Measurements from ENCODE around the gene KRTAP13-4.

The KRTAP13-4 gene, protein sequence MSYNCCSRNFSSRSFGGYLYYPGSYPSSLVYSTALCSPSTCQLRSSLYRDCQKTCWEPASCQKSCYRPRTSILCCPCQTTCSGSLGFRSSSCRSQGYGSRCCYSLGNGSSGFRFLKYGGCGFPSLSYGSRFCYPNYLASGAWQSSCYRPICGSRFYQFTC

GRCh38 chr21:30430170-30430655 lies at the start of gene KRTAP13-4:
Gene KRTAP13-4, plus strand, starts transcription at chr21:30430220. Its CDS starts 56 bp downstream, at chr21:30430276.
- DNase-seq, result no peak

GRCh38 chr21:30382201-30382600 lies 47.8 kb upstream of the KRTAP13-4 start:
- DNase-seq, result no peak

DNA sequence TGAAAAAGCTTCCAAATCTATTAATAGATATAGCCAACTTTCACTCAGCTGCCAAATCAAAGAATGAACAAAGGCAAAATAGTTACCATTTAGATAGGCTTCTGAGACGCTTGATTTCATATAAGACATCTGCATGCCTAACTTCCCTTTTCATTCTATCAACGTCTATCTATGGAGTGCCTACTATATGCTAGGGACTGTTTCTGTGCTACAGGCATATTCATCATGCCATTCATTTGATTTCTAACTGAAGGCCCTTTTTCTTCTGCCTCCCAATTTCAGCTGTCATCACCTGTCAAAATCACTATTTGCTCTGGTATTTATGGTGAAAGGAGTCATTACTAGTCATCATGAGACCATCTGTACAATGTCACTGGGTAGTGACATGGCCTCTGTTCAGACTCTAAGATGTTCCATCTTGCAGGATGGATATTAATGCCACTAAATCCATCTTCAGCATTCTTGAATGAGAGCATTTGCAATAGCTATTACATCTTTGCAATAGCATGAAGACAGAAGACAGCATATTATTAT lies 38.5 kb upstream of the KRTAP13-4 start:
- DNase-seq, result no peak

DNA sequence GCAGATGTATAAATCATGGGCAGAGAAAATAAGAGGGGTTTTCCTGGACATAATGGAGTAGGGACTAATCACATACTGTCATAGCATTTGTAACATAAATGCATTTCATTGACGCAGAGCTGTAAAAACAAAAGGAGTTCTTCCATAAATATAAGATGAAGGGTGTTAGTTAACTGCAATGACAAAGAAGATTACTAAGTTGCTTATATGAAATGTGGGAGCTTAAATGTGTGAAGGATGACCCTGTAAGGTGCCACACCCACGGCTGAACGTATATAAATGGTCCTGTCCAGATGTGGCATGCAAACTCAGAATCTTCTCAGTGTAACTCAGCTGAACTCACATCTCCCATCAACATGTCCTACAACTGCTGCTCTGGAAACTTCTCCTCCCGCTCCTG lies 34.3 kb upstream of the KRTAP13-4 start, which contains the start of gene KRTAP13-1:
Gene KRTAP13-1 (plus strand): TSS at position 301 of the 400 bp plus-strand sequence. CDS start 56 bp downstream, at position 357.
- no peak for DNase-seq

DNA sequence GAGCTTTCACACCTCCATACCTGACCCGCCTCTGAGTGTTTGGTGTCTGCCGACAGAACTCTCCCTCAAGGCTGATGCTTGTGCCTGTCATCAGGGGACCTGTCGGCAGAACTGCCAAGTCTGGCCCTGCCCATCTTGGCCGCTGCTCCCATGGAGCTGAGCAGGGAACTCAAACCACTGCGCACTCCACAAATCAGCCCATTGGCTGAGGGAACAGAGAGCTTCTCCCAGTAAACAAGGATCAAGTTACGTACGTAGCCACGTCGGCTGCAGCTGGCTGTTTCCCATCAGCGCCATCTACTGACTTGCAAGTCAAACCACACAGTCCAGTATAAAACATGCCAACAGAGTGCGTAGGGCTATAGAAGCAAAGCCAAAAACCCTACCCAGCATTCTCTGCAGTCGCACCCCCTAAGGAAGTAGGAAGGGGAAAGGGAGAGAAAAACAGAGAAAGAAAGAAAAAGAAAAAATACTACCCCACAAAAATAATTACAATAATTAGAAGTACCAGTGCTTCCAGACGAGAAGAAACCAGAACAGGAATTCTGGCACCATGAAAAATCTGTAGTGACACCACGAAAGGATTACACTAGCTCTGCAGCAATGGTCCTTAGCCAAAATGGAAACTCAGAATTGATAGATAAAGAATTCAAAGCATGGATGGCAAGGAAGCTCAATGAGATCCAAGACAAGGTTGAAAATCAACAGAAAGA lies 21.1 kb upstream of the KRTAP13-4 start:
- DNase-seq, result no peak

GRCh38 chr21:30415993-30416392 lies 14.0 kb upstream of the KRTAP13-4 start:
- no peak for DNase-seq

GRCh38 chr21:30425826-30426225 lies 4.2 kb upstream of the KRTAP13-4 start, which contains the start of gene KRTAP13-3:
Gene KRTAP13-3, minus strand, starts transcription at chr21:30425926. Its CDS starts 14 bp downstream, at chr21:30425912.
- DNase-seq, result no peak

- no peak for DNase-seq
Observed at GRCh38 chr21:30426731-30427130, 3.3 kb upstream of the KRTAP13-4 start.

DNA sequence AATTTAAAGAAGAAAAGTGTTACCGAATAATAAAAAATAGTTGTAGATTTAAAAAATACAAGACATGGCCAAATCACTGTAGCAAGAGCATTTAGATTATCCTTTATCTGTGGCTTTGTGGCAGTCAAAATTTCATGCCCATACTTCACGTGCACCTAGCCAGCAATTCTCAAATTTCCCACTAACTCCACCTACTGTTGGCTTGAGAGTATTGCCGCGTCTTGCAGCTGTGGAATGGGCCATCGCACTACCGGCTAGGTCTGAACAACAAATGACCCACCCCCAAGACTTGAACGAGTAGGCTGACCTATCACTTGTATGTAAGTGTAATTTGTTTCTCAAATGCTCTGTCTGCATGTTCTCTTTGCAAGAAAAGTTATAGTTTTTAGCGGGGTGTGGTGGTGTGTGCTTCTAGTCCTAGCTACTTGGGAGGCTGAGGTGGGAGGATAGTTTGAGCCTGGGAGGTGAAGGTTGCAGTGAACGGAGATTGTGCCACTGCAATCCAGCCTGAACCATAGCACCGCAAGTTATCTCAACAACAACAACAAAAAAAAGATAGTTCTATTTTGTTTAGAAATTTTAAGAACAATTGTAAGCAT lies 4.1 kb downstream of the KRTAP13-4 start:
- DNase-seq, result no peak

DNA sequence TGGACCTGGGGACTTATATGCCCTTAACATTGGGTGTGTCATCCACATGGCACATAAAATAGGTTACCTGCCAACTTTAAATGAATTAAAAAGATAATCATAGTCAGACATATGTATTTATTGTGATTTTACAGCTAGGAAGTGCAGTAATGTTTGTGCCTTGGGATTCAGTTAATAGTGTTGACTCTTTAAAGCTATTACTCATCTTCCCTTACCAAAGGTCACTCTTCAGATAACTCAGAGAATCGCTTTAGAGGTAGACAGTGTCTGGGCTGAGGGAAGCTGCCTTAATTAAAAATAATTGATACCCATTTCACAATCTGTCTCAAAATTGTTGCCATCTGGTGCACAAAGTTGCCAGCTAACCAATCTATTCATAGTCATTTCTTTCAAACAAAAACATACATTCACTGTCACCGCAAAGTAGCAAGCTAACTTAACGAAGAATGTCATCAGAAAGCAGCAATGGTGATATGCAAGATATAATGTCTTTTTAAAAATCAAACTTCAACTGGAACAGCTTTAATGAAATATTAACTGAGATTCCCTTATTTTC lies 7.1 kb downstream of the KRTAP13-4 start:
- DNase-seq, result no peak

- DNase-seq, result no peak
Observed at GRCh38 chr21:30439975-30440374, 10.0 kb downstream of the KRTAP13-4 start, which contains the start of gene KRTAP15-1. Gene KRTAP15-1, plus strand, starts transcription at chr21:30440275. Its CDS starts 53 bp downstream, at chr21:30440328.

GRCh38 chr21:30443226-30443625 lies 13.2 kb downstream of the KRTAP13-4 start:
- no peak for DNase-seq

GRCh38 chr21:30444204-30444603 lies 14.2 kb downstream of the KRTAP13-4 start:
- no peak for DNase-seq

DNA sequence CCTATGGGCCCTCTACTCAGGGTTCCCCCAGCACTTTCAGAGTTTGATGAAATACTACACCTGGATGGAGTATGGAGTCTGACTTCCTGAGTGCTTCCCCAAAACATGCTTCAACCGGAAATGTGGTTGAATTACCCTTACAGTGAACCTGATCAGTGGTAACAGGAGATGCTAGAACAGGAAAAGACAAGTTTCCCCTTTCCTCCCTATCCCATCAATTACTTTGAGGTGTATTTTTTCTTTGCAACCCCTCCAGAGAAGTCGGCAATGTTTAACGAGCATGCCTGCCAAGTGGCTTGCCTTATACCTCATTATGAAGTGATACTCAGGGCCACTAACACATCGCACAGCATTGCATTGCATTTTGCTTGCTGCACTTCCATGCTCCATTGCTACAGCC lies 17.0 kb downstream of the KRTAP13-4 start:
- DNase-seq, result no peak

- no peak for DNase-seq
Observed at GRCh38 chr21:30448514-30448913, 18.5 kb downstream of the KRTAP13-4 start.

- DNase-seq, result no peak
Observed at GRCh38 chr21:30463713-30464112, 33.7 kb downstream of the KRTAP13-4 start.

- DNase-seq, result no peak
Observed at GRCh38 chr21:30468900-30469714, 39.1 kb downstream of the KRTAP13-4 start.

GRCh38 chr21:30478004-30478403 lies 48.0 kb downstream of the KRTAP13-4 start:
- DNase-seq, result no peak

- no peak for DNase-seq
Observed at GRCh38 chr21:30479259-30479658, 49.2 kb downstream of the KRTAP13-4 start.

DNA sequence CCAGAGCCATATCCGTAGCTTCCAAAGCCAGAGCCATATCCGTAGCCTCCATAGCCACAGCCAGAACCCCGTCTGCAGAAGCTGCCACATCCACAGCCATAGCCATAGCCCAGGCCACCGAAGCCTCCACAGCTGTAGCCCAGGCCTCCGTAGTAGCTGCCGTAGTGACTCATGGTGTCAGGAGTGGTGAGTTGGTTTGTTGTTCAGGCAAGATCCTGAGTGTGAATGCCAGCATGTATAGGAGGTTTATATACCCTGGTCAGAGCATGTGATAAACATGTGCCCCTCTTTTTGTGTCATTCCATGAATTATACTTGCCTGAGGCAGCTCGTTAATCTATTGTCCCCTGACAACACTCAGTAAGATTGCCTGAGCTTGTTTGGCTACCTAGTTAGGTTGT lies 50.1 kb downstream of the KRTAP13-4 start, which contains the start of gene KRTAP19-1:
Gene KRTAP19-1 (minus strand): TSS at position 223 of the 400 bp plus-strand sequence. CDS start 50 bp downstream, at position 173.
- no peak for DNase-seq

All from NCI-H1930 (cell line).